ENCODE results near the gene CENPC. TPM values are rescaled to one million over a fixed set of nuclear protein-coding genes. Genes with fewer than 3 reads are reported as not detected.
"Not testable (repeated sequence)": the region's sequence is repeated elsewhere in the genome, so short reads cannot be mapped to it uniquely, and the experiment has no call there.

Gene CENPC
- total RNA-seq, 1 donor from 2014 or later: 28.3 TPM

- no peak for DNase-seq
- H3K36me3 Mint-ChIP-seq (ENCODE audit: low read depth): peaks cover 70% of the 10 kb centered on the region
- H3K4me3 Mint-ChIP-seq: no peak overlapping the region
- no peak overlapping the region for H3K27ac Mint-ChIP-seq
- intact Hi-C loops (cut with micrococcal nuclease): no loop called here
- H3K4me1 Mint-ChIP-seq: no peaks in the 10 kb centered on the region
- no peaks in the 10 kb centered on the region for H3K27me3 Mint-ChIP-seq
- H3K9me3 Mint-ChIP-seq: peaks cover 30% of the 10 kb centered on the region
These were observed 61.3 kb downstream of the CENPC start for GRCh38 chr4:67483868-67484602.

DNA sequence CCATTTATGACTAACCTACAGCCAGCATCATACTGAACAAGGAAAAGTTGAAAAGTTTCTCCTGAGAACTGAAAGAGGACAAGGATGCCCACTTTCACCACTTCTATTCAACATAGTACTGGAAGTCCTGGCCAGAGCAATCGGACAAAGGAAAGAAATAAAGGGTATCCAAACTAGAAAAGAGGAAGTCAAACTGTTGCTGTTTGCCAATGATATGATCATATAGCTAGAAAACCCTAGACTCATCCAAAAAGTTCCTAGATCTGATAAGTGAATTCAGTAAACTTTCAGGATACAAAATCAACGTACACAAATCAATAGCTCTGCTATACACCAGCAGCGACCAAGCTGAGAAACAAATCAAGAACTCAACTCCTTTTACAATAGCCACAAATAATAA is 64.5 kb downstream of the CENPC start:
- peaks cover 52% of the 10 kb centered on the region for H3K9me3 Mint-ChIP-seq
- H3K4me1 Mint-ChIP-seq: peaks cover 6% of the 10 kb centered on the region
- H3K36me3 Mint-ChIP-seq (ENCODE audit: low read depth): peaks cover 87% of the 10 kb centered on the region
- intact Hi-C loops (cut with micrococcal nuclease): no loop called here
- DNase-seq: no peak
- no peak overlapping the region for H3K27ac Mint-ChIP-seq
- H3K4me3 Mint-ChIP-seq: no peak overlapping the region
- no peaks in the 10 kb centered on the region for H3K27me3 Mint-ChIP-seq

DNA sequence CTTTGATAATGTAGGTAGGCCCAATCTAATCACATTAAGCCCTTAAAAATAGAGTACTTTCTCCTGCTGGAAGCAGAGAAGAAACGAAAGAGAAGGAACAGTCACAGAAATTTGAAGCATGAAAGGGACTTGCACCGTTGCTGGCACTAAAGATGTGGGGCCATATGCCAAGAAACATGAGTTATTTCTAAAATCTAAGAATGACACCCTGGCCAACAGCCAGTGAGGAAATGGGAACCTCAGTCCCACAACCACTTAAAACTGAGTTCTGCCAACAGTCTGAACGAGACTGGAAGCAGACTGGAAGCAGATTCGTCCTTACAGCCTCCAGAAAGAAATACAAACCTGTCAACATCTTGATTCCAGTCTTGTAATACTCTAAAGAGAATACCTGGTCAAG is 70.1 kb downstream of the CENPC start:
- intact Hi-C loops (cut with micrococcal nuclease): no loop called here
- H3K27ac Mint-ChIP-seq: no peak overlapping the region
- H3K4me3 Mint-ChIP-seq: no peak overlapping the region

GRCh38 chr4:67470871-67471270 is 74.4 kb downstream of the CENPC start:
- no peak for DNase-seq
- Mint-ChIP-seq H3K27ac (no peak overlapping the region), H3K4me1 (peaks cover 5% of the 10 kb centered on the region), H3K36me3 (ENCODE audit: low read depth) (peaks cover 54% of the 10 kb centered on the region), H3K9me3 (no peaks in the 10 kb centered on the region), H3K27me3 (no peaks in the 10 kb centered on the region), H3K4me3 (no peak overlapping the region)
- intact Hi-C loops (cut with micrococcal nuclease): no loop called here

More for the DNA sequence above, 70.1 kb downstream of the CENPC start:
- Mint-ChIP-seq H3K4me1 (peaks cover 11% of the 10 kb centered on the region), H3K36me3 (ENCODE audit: low read depth) (peaks cover 79% of the 10 kb centered on the region), H3K9me3 (peaks cover 30% of the 10 kb centered on the region), H3K27me3 (no peaks in the 10 kb centered on the region)
- DNase-seq: no peak

DNA sequence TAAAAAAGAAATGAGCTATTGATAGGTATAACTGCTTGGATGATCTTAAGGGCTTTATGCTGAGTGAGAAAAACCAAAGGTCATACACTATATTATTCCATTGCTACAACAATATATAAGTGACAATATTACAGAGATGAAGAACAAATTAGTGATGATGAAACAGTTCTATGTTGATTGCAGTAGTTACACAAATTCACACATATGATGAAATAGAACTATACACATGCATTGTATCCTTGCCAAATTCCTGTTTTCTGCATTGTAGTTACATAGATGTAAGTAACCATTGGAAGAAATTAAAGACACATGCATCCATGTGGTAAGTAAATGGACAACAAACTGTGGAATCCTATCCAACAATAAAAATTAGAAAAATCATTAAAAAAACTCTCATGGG is 76.5 kb downstream of the CENPC start:
- intact Hi-C loops (cut with micrococcal nuclease): no loop called here
- Mint-ChIP-seq H3K4me3 (no peak overlapping the region), H3K4me1 (peaks cover 5% of the 10 kb centered on the region), H3K27ac (no peak overlapping the region), H3K9me3 (no peaks in the 10 kb centered on the region), H3K36me3 (ENCODE audit: low read depth) (peaks cover 40% of the 10 kb centered on the region), H3K27me3 (no peaks in the 10 kb centered on the region)
- no peak for DNase-seq

- Mint-ChIP-seq H3K27ac (no peak overlapping the region), H3K4me1 (peaks cover 5% of the 10 kb centered on the region), H3K36me3 (ENCODE audit: low read depth) (peaks cover 31% of the 10 kb centered on the region), H3K9me3 (no peaks in the 10 kb centered on the region), H3K27me3 (no peaks in the 10 kb centered on the region), H3K4me3 (no peak overlapping the region)
- no peak for DNase-seq
- intact Hi-C loops (cut with micrococcal nuclease): no loop called here
These were observed 78.6 kb downstream of the CENPC start for GRCh38 chr4:67466751-67467150.

GRCh38 chr4:67465763-67466052 is 79.6 kb downstream of the CENPC start:
- Mint-ChIP-seq H3K4me3 (no peak overlapping the region), H3K27me3 (no peaks in the 10 kb centered on the region), H3K4me1 (peaks cover 1% of the 10 kb centered on the region), H3K9me3 (no peaks in the 10 kb centered on the region), H3K27ac (no peak overlapping the region), H3K36me3 (ENCODE audit: low read depth) (peaks cover 23% of the 10 kb centered on the region)
- intact Hi-C loops (cut with micrococcal nuclease): no loop called here
- DNase-seq: no peak

DNA sequence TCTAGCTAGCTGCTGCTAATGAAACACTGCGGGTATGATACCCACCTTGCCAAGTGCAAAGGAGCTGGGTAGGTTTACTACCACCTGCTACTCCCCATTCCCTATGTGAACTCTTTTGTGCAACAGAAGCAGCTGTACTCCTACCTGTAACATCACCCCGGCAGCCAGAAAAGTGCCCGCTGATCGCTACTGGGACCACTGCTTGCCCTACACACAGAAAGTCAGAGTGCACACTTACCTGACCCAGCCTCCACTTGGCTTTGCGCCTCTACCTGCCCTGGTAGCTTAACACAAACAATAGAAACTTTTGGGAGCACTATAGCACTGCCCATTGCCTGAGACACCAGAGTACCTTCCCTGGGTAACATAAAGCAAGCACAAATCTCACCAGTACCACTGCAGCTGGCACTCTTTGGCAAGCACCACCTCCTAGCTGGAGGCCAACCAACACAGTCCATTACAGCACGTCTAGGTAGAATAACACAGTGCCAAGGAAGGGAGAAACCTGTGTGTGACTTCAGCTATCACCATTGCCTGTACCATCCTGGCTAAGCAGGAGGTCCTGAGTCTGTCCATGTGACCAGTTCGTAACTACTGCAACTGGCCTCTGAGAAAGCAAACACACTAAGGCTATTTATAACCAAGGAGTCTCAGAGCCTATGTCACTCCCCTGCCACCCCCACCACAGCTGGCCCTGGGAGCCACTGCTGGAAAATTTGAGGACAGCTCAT is 80.1 kb downstream of the CENPC start:
- DNase-seq: no peak
- no peaks in the 10 kb centered on the region for H3K27me3 Mint-ChIP-seq
- intact Hi-C loops (cut with micrococcal nuclease): no loop called here
- H3K4me1 Mint-ChIP-seq: no peaks in the 10 kb centered on the region
- peaks cover 21% of the 10 kb centered on the region for H3K36me3 Mint-ChIP-seq (ENCODE audit: low read depth)
- no peaks in the 10 kb centered on the region for H3K9me3 Mint-ChIP-seq
- H3K27ac Mint-ChIP-seq: no peak overlapping the region
- H3K4me3 Mint-ChIP-seq: no peak overlapping the region

GRCh38 chr4:67460574-67460973 is 84.7 kb downstream of the CENPC start:
- Mint-ChIP-seq H3K4me3 (no peak overlapping the region), H3K27me3 (no peaks in the 10 kb centered on the region), H3K36me3 (ENCODE audit: low read depth) (peaks cover 26% of the 10 kb centered on the region), H3K9me3 (peaks cover 4% of the 10 kb centered on the region), H3K27ac (no peak overlapping the region), H3K4me1 (no peaks in the 10 kb centered on the region)
- DNase-seq: no peak
- intact Hi-C loops (cut with micrococcal nuclease): no loop called here

- Mint-ChIP-seq H3K4me1 (no peaks in the 10 kb centered on the region), H3K4me3 (no peak overlapping the region), H3K27ac (no peak overlapping the region), H3K9me3 (peaks cover 4% of the 10 kb centered on the region), H3K27me3 (no peaks in the 10 kb centered on the region), H3K36me3 (ENCODE audit: low read depth) (peaks cover 33% of the 10 kb centered on the region)
- intact Hi-C loops (cut with micrococcal nuclease): no loop called here
- DNase-seq: no peak
These were observed 86.1 kb downstream of the CENPC start for GRCh38 chr4:67459164-67459563.

DNA sequence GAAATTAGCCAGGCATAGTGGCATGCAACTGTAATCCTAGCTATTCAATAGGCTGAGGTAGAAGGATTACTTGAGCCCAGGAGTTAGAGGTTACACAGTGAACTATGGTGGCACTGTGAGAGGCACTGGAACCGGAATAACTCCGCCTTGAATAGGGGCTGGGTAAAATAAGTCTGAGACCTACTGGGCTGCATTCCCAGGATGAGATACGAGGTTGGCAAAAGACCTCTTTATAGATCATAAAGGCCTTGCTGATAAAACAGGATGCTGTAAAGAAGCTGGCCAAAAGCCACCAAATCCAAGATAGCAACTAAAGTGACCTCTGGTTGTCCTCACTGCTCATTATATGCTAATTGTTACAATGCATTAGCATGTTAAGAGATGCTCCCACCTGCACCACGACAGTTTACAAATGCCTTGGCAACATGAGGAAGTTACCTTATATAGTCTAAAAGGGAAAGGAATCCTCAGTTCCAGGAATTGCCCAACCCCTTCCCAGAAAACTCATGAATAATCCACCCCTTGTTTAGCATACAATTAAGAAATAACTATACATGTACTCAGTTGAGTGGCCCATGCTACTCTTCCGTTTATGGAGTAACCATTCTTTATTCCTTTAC is 88.6 kb downstream of the CENPC start:
- H3K27me3 Mint-ChIP-seq: no peaks in the 10 kb centered on the region
- intact Hi-C loops (cut with micrococcal nuclease): no loop called here
- H3K4me3 Mint-ChIP-seq: no peak overlapping the region
- peaks cover 9% of the 10 kb centered on the region for H3K9me3 Mint-ChIP-seq
- peaks cover 43% of the 10 kb centered on the region for H3K36me3 Mint-ChIP-seq (ENCODE audit: low read depth)
- H3K27ac Mint-ChIP-seq: no peak overlapping the region
- DNase-seq: no peak
- H3K4me1 Mint-ChIP-seq: peaks cover 9% of the 10 kb centered on the region

DNA sequence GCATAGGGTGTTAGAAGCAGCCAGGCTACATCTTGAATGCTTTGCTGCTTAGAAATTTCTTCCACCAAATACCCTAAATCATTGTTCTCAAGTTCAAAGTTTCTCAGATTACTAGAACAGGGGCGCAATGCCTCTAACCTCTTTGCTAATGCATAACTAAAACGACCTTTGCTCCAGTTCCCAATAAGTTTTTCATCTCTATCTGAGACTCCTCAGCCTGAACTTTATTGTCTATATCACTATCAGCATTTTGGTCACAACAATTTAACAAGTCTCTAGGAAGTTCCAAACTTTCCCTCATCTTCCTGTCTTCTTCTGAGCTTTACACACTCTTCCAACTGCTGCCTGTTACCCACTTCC is 92.5 kb downstream of the CENPC start:
- intact Hi-C loops (cut with micrococcal nuclease); H3K27me3 Mint-ChIP-seq: not testable (repeated sequence)
- H3K36me3 Mint-ChIP-seq (ENCODE audit: low read depth): peaks cover 39% of the 10 kb centered on the region

DNA sequence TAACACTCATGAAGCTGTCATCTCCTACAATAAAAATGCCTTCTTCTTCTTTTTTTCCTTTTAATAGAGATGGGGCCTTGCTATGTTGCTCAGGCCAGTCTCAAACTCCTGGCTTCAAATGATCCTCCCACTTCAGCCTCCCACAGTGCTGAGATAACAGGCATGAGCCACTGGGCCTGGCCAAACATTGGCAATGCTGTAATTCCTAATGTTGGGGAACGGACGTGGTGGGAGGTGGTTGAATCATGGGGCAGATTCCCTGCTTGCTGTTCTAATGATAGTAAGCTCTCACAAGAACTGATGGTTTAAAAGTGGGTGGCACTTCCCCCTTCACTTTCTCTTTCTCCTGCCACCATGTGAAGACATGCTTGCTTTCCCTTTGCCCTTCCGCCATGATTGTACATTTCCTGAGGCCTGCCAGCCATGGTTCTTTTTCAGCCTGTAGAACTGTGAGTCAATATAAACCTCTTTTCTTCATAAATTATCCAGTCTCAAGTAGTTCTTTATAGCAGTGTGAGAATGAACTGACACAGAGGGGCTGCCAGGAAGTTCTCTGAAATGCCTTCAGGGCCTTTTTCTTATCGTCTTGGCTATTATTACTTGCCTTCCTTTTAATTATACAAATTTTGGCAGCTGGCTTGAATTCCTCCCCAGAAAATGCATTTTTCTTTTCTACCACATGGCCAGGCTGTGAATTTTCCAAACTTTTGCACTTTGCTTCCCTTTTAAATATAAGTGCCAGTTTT is 93.0 kb downstream of the CENPC start:
- no peaks in the 10 kb centered on the region for H3K27me3 Mint-ChIP-seq
- peaks cover 9% of the 10 kb centered on the region for H3K4me1 Mint-ChIP-seq
- intact Hi-C loops (cut with micrococcal nuclease): no loop called here
- no peak overlapping the region for H3K27ac Mint-ChIP-seq
- peaks cover 12% of the 10 kb centered on the region for H3K9me3 Mint-ChIP-seq
- peaks cover 35% of the 10 kb centered on the region for H3K36me3 Mint-ChIP-seq (ENCODE audit: low read depth)
- no peak for DNase-seq
- H3K4me3 Mint-ChIP-seq: no peak overlapping the region

More for the DNA sequence above, 92.5 kb downstream of the CENPC start:
- not testable (repeated sequence) for DNase-seq, H3K4me3 Mint-ChIP-seq, H3K9me3 Mint-ChIP-seq, H3K4me1 Mint-ChIP-seq, H3K27ac Mint-ChIP-seq

- Mint-ChIP-seq H3K4me1 (peaks cover 9% of the 10 kb centered on the region), H3K36me3 (ENCODE audit: low read depth) (peaks cover 30% of the 10 kb centered on the region), H3K9me3 (peaks cover 12% of the 10 kb centered on the region), H3K27ac (no peak overlapping the region), H3K27me3 (no peaks in the 10 kb centered on the region), H3K4me3 (no peak overlapping the region)
- intact Hi-C loops (cut with micrococcal nuclease): no loop called here
- DNase-seq: no peak
These were observed 93.8 kb downstream of the CENPC start for GRCh38 chr4:67451464-67451863.

All from activated CD4-positive, alpha-beta T cell treated with anti-CD3 and anti-CD28 coated beads, Interleukin-2, amount 10 ng/mL, durations not matched to agents 24 days and 14 days (primary cell).